ENCODE results near the gene DCLK2.

GRCh38 chr4:150082241-150082640 lies 4.0 kb downstream of the DCLK2 start:
- TF ChIP-seq CTCF (IDR thresholded peaks at IDR 0.05): no peak
- TF ChIP-seq POLR2A (IDR thresholded peaks at IDR 0.05): no peak

Measured in ovary (tissue), 3 donors.